Astrocyte (in vitro differentiated cells and primary cell): Measurements from ENCODE around the gene DMGDH. TPM values are rescaled to one million over a fixed set of nuclear protein-coding genes. Genes with fewer than 3 reads are reported as not detected.

Experiments used
- DNase-seq: peaks from one replicate; pipeline ENCODE4 v3.0.0-alpha.2; 2010; ENCODE audit warnings: low read depth
- FAIRE-seq: peaks from 2 replicates; lab custom pipeline; 2011; peaks lifted over from hg19 to GRCh38; lab: Jason Lieb, UNC
- H2AFZ ChIP-seq: 2 replicates; pipeline ENCODE4 v1.6.0; 2012; ENCODE audit warnings: low read depth, low read length, inconsistent platforms
- H3K27ac ChIP-seq: 2 replicates; pipeline ENCODE4 v1.5.1; 2011; ENCODE audit warnings: low read depth, low read length, inconsistent platforms
- H3K27me3 ChIP-seq: 2 replicates; pipeline ENCODE4 v1.6.0; 2011; ENCODE audit warnings: low read length, inconsistent platforms; ENCODE audit not compliant: insufficient read depth
- H3K36me3 ChIP-seq: 2 replicates; pipeline ENCODE4 v1.5.1; 2011; ENCODE audit warnings: low read length, inconsistent platforms; ENCODE audit not compliant: insufficient read depth
- H3K4me1 ChIP-seq: 2 replicates; pipeline ENCODE4 v1.5.1; 2011; ENCODE audit warnings: low read length, inconsistent platforms; ENCODE audit not compliant: insufficient read depth
- H3K4me2 ChIP-seq: 2 replicates; pipeline ENCODE4 v1.6.0; 2012; ENCODE audit warnings: low read length, inconsistent platforms
- H3K4me3 ChIP-seq: 2 replicates; pipeline ENCODE4 v1.5.1; 2011; ENCODE audit warnings: low read depth, mild to moderate bottlenecking, low read length, inconsistent platforms; ENCODE audit not compliant: insufficient read depth
- H3K79me2 ChIP-seq: 2 replicates; pipeline ENCODE4 v1.6.0; 2012; ENCODE audit warnings: mild to moderate bottlenecking, low read length, inconsistent platforms; ENCODE audit not compliant: insufficient read depth
- H3K9ac ChIP-seq: 2 replicates; pipeline ENCODE4 v1.6.0; 2012; ENCODE audit warnings: mild to moderate bottlenecking, low read length, inconsistent platforms
- H3K9me3 ChIP-seq: 2 replicates; pipeline ENCODE4 v1.5.1; 2012; ENCODE audit warnings: low read depth, mild to moderate bottlenecking, low read length, inconsistent platforms; ENCODE audit not compliant: insufficient read depth
- H4K20me1 ChIP-seq: 2 replicates; pipeline ENCODE4 v1.6.0; 2012; ENCODE audit warnings: low read length, inconsistent platforms; ENCODE audit not compliant: insufficient read depth
- H3K27ac Mint-ChIP-seq: one replicate; pipeline ENCODE4 v1.8.0; 2021; ENCODE audit warnings: mild to moderate bottlenecking, mixed read lengths; ENCODE audit not compliant: unreplicated experiment
- H3K27me3 Mint-ChIP-seq: one replicate; pipeline ENCODE4 v1.8.0; 2021; ENCODE audit warnings: low read depth, mixed read lengths; ENCODE audit not compliant: unreplicated experiment
- H3K36me3 Mint-ChIP-seq: one replicate; pipeline ENCODE4 v1.8.0; 2021; ENCODE audit warnings: low read depth, mixed read lengths; ENCODE audit not compliant: unreplicated experiment
- H3K4me1 Mint-ChIP-seq: one replicate; pipeline ENCODE4 v1.8.0; 2021; ENCODE audit warnings: low read depth, mixed read lengths; ENCODE audit not compliant: unreplicated experiment
- H3K4me3 Mint-ChIP-seq: one replicate; pipeline ENCODE4 v1.8.0; 2021; ENCODE audit warnings: mild to moderate bottlenecking, moderate library complexity, mixed read lengths; ENCODE audit not compliant: unreplicated experiment
- H3K9me3 Mint-ChIP-seq: one replicate; pipeline ENCODE4 v1.8.0; 2021; ENCODE audit warnings: mild to moderate bottlenecking, mixed read lengths; ENCODE audit not compliant: unreplicated experiment
- EZH2 ChIP-seq: IDR thresholded peaks from 2 replicates; pipeline ENCODE4 v1.6.1; 2012; ENCODE audit warnings: mild to moderate bottlenecking, low read length, inconsistent platforms; ENCODE audit not compliant: insufficient read depth
- total RNA-seq: library from RNA; stranded (reverse); gene quantifications from 2 replicates; pipeline ENCODE4 v1.2.1, GENCODE V29; 2021
- TF ChIP-seq, protein P1 (sequence below): IDR thresholded peaks from 2 replicates; pipeline ENCODE4 v1.5.1; 2011; ENCODE audit warnings: low read depth, mild to moderate bottlenecking, inconsistent platforms, low read length, moderate library complexity; ENCODE audit not compliant: insufficient read depth

The DMGDH gene
- total RNA-seq, 1 donor from 2014 or later: not detected

DNA sequence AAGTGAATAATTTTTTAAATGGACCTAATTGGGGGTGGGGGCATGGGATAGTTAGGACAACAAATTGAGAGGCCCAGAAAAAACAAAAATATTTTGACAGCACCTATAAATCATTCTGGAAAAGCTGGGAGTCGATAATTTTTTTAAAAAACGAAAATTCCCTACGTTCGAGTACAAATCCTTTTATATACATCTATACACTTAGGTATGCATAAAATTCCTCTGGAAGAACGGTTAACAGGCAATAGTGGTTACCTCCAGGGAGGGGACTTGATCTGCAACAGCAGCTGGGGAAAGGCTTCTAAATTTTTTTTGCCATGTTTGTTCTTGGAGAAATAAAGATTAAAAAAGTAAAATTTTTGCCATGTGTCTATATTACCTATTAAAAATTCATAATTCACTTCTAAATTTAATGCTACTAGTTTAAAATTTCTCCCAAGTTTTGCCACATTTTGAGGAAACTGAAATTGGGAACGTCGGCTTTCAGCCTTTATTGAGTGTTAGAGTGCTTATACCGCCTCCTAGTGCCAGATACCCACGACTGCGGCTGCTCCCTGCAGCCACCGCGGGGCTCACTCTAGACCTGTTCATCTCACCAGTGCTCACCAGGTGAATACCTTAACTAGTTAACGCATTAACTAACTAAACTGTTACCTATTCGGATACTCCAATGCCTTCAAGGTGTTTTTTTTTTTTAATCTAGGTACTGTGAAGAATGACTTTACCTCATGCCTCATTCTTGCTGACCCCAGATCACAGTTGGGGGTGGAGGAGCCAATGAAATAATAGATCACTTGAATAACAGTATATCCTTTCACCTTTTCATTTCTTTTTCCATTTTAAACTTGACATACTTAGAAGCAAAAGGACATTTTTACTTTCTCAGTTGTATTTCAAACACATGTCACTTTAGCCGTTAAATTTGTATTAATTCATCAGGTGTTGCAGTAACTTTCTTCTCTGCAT, 40.3 kb upstream of the DMGDH start:
- Mint-ChIP-seq H3K36me3 (no peaks in the 10 kb centered on the region), H3K4me3 (no peak overlapping the region), H3K27me3 (peaks cover 40% of the 10 kb centered on the region), H3K27ac (no peak overlapping the region), H3K9me3 (no peaks in the 10 kb centered on the region), H3K4me1 (peaks cover 4% of the 10 kb centered on the region)
- Histone ChIP-seq H3K36me3 (no peaks in the 10 kb centered on the region), H3K9ac (no peak overlapping the region), H3K4me2 (no peak overlapping the region), H3K27me3 (peaks cover 38% of the 10 kb centered on the region), H3K79me2 (no peaks in the 10 kb centered on the region), H3K27ac (no peak overlapping the region), H3K4me3 (no peak overlapping the region), H3K4me1 (no peaks in the 10 kb centered on the region), H2AFZ (no peak overlapping the region), H4K20me1 (no peaks in the 10 kb centered on the region), H3K9me3 (no peaks in the 10 kb centered on the region)
- TF ChIP-seq, protein P1, sequence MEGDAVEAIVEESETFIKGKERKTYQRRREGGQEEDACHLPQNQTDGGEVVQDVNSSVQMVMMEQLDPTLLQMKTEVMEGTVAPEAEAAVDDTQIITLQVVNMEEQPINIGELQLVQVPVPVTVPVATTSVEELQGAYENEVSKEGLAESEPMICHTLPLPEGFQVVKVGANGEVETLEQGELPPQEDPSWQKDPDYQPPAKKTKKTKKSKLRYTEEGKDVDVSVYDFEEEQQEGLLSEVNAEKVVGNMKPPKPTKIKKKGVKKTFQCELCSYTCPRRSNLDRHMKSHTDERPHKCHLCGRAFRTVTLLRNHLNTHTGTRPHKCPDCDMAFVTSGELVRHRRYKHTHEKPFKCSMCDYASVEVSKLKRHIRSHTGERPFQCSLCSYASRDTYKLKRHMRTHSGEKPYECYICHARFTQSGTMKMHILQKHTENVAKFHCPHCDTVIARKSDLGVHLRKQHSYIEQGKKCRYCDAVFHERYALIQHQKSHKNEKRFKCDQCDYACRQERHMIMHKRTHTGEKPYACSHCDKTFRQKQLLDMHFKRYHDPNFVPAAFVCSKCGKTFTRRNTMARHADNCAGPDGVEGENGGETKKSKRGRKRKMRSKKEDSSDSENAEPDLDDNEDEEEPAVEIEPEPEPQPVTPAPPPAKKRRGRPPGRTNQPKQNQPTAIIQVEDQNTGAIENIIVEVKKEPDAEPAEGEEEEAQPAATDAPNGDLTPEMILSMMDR: peak; percentile 21
- no peak for TF ChIP-seq EZH2
- DNase-seq (no peak), FAIRE-seq (no peak)

DNA sequence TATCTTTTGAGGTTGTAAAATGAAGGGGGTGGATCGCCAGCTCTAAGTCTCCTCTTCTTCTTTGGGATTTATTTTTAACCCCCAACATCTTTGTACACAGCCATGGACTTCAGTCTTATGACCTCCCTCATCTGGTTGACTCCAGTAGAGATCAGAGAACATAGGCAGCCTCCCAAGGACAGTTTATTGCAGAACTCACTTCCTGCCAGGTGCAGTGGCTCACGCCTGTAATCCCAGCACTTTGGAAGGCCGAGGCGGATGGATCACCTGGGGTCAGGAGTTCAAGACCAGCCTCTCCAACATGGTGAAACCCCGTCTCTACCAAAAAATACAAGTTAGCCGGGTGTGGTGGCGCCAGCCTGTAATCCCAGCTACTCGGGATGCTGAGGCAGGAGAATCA, 39.3 kb upstream of the DMGDH start:
- Histone ChIP-seq H3K27me3 (peaks cover 38% of the 10 kb centered on the region), H3K9me3 (no peaks in the 10 kb centered on the region), H3K4me2 (no peak overlapping the region), H3K79me2 (no peaks in the 10 kb centered on the region), H4K20me1 (no peaks in the 10 kb centered on the region), H3K9ac (no peak overlapping the region), H3K4me1 (no peaks in the 10 kb centered on the region), H3K36me3 (no peaks in the 10 kb centered on the region), H3K4me3 (no peak overlapping the region), H3K27ac (no peak overlapping the region), H2AFZ (no peak overlapping the region)
- DNase-seq (no peak), FAIRE-seq (no peak)
- no peaks in the 10 kb centered on the region for H3K9me3 Mint-ChIP-seq
- H3K4me3 Mint-ChIP-seq: no peak overlapping the region
- no peak for TF ChIP-seq EZH2
- TF ChIP-seq, protein P1: no peak
- H3K36me3 Mint-ChIP-seq: no peaks in the 10 kb centered on the region
- H3K27me3 Mint-ChIP-seq: peaks cover 35% of the 10 kb centered on the region
- peaks cover 4% of the 10 kb centered on the region for H3K4me1 Mint-ChIP-seq
- no peak overlapping the region for H3K27ac Mint-ChIP-seq

DNA sequence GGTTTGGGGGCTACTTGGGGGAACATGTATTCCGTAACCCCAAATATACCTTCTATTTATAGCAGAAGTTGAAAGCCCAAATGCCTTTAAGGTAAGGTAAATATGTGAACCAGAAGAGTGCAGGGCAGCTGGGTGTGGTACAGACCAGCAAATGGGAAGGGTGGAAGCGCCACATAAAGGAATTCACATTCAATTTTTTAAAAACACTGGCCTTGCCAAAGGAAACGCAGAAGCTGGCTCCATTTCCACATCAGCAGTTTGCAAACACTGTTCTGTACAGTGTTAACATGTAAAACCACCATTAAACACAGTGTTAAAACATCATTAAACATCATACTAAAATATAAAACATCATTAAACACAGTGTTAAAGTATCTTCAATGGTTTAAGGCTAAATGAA, 38.6 kb upstream of the DMGDH start:
- no peak for FAIRE-seq
- H3K27ac Mint-ChIP-seq: no peak overlapping the region
- no peak for DNase-seq
- no peaks in the 10 kb centered on the region for H3K4me1 ChIP-seq
- peaks cover 1% of the 10 kb centered on the region for H3K9me3 Mint-ChIP-seq
- no peak overlapping the region for H3K4me3 Mint-ChIP-seq
- H3K4me1 Mint-ChIP-seq: peaks cover 4% of the 10 kb centered on the region
- H3K36me3 ChIP-seq: no peaks in the 10 kb centered on the region
- TF ChIP-seq EZH2: no peak
- TF ChIP-seq, protein P1: no peak
- no peak overlapping the region for H3K9ac ChIP-seq
- no peaks in the 10 kb centered on the region for H4K20me1 ChIP-seq
- no peak overlapping the region for H3K4me3 ChIP-seq
- H3K4me2 ChIP-seq: no peak overlapping the region
- H3K36me3 Mint-ChIP-seq: no peaks in the 10 kb centered on the region
- no peaks in the 10 kb centered on the region for H3K9me3 ChIP-seq
- no peak overlapping the region for H2AFZ ChIP-seq
- H3K79me2 ChIP-seq: no peaks in the 10 kb centered on the region
- H3K27ac ChIP-seq: no peak overlapping the region
- H3K27me3 ChIP-seq: peaks cover 31% of the 10 kb centered on the region
- H3K27me3 Mint-ChIP-seq: peaks cover 29% of the 10 kb centered on the region
